CD4-positive, alpha-beta T cell treated with Interleukin-15 for 1 hour (primary cell): ENCODE results near the gene TSPAN3.

ENCODE experiments used
- DNase-seq: peaks from one replicate; pipeline ENCODE4 v3.0.0-alpha.2; 2020

Gene TSPAN3

GRCh38 chr15:77021803-77022381, 49.0 kb downstream of the TSPAN3 start:
- DNase-seq, result no peak

GRCh38 chr15:77021088-77021481, 49.8 kb downstream of the TSPAN3 start:
- DNase-seq, result no peak

DNA sequence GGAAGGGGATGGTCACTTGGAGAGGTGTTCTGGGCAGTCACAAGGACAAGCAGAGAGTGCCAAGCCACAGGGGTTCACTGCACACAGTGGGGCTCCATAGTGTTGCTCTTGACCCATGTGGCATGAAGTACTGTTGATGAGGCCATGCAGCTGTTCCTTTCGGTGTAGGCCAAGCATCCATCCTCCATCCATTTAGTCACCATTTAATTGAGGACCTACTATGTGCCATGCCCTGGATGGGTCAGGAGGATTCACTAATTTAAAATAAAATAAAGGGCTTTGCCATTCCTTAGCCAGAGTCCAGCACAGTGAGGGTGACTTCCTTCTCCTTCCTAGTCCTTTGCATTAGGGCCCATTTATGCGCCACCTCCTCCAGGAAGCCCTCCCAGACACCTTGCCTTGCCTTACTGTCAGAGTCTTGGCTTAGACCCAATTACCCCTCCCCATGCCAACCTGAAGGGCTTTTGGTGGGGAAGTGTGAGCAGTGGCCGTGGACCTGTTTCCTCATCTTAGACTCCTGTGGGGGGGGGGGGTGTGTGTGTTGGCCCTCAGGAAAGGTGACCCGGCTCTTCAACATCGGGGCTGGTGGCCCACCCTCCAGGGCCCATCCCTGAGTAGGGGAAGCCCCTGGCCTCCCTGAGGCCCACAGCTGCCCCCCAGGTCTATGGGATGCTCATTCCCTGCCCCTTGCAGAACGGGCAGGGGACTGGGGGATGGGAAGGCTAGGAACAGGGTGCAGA, 50.4 kb downstream of the TSPAN3 start:
- DNase-seq, result no peak

DNA sequence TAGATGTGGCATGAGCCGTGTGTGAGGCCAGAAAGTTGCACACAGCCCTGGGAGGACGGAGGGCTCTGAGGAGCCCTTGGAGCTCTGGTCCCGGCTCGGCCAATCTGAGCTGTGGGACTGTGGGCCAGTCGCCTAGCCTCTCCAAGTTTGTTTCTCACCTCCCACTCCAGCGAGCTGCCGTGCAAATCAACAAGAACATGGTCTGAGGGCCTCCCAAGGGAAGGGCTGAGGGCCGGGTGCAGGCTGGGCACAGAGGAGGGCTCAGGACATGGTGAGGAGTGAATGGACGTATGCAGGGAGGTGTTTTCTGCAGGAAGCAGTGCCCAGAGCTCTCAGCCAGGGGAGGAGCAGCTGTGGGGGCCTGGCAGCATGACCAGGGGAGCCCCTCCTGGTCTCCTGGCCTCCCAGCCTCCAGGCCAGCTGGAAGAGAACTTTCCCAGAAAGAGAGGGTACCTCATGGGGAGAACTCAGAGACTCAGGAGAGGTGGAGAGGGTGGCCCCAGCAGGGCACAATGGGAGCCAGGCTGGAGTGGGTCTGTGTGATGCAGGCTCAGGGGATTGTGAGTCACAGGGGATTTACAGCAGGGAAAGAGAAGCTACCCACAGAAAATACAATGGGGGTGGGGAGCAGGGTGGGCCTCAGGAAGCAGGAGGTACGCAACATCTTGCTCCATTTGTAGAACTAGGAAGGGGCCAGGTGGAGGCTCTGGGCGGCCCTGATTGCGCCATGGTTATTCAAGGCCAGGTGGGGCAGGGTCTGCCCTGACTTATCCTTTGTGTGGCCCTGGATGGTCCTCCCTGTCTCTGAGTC, 51.2 kb downstream of the TSPAN3 start:
- peak; percentile 10 for DNase-seq

DNA sequence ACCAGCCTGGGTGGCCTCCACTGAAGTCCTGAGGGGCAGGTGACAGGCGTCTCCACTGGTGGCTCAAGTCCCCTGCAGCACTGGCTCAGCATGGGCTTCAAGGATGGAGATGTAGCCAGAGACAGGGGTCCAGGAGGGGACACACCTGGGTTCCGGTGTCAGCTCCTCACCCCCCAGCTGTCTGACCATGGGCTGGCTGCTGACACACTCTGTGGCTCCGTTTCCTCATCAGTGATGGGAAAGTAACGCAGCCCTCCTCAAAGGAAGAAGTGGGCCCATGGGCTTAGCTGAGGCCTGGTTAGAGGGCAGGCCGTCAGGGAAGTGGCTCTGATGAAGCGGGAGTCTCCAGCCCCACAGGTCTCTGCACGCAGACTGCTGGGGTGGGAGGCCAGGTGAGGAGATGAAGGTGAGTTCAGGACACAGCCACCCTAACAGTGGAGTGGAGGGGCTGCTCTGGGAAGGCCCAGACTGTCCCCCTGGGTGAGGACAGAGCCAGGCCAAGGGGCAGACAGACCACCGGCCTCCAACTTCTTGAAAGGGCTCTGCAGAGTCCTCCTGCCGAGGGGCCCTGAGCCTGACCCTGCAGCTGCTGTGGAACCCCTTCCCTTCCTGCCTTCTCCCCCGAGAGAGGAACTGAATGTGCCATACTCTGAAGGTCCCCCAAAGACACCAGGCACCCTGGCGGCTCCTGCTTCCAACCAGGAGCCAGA, 52.0 kb downstream of the TSPAN3 start:
- DNase-seq, result no peak

- peak; percentile 9 for DNase-seq
Observed at GRCh38 chr15:77017761-77018720, 52.9 kb downstream of the TSPAN3 start.

DNA sequence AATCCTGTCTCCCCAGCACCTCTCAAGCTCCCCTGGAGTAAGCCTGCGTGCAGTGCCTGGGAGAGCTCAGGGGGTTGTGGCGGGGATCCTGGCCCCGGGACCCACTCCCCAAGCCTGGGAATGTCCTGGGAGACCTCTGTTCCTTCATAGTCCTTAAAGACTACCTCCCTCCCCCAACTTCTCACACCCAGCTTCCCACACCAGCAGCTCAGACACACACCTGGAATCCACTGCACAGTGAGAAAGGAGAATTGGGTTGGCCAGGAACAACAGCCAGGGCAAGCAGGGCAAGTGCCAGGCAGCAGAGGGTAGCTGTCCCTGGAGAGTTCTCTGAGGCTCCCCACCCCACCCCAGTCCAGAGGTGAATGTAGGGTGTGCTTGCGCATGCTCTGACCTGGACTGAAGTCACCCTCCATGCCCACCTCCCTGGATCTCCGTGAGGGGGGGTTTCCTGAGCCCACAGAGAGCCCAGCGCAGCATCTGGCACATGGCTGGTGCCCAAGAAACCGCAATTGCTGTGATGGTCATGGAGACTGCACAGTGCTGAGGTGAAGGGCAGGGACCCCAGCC, 53.7 kb downstream of the TSPAN3 start:
- peak; percentile 10 for DNase-seq

- DNase-seq, result peak; percentile 10
Observed at GRCh38 chr15:77016321-77016695, 54.6 kb downstream of the TSPAN3 start.

GRCh38 chr15:77015646-77016320, 55.1 kb downstream of the TSPAN3 start:
- DNase-seq, result peak; percentile 16

- peak; percentile 57 for DNase-seq
Observed at GRCh38 chr15:77014132-77015081, 56.5 kb downstream of the TSPAN3 start.

- peak; percentile 78 for DNase-seq
Observed at GRCh38 chr15:77013776-77014131, 57.2 kb downstream of the TSPAN3 start.

- DNase-seq, result peak; percentile 44
Observed at GRCh38 chr15:77012868-77013267, 58.0 kb downstream of the TSPAN3 start.

DNA sequence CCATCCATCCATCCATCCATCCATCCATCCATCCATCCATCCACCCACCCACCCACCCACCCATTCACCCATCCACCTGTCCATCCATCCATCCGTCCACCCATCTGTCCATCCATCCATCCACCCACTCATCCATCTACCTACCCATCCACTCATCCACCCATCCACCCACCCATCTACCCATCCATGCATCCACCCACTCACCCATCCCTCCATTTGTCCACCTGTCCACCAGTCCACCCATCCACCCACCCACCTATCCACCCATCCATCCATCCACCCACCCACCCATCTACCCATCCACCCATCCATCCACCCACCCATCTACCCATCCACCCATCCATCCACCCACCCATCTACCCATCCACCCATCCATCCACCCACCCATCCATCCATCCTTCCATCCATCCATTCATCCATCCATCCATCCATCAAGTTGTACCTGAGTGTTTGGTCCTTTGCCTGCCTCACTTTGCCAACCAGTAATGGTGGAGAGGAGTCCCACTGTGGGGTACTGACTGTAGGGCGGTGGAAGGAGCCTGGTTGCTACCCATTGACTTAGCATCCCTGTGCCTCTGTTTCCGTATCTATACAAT, 58.7 kb downstream of the TSPAN3 start:
- DNase-seq, result no peak

DNA sequence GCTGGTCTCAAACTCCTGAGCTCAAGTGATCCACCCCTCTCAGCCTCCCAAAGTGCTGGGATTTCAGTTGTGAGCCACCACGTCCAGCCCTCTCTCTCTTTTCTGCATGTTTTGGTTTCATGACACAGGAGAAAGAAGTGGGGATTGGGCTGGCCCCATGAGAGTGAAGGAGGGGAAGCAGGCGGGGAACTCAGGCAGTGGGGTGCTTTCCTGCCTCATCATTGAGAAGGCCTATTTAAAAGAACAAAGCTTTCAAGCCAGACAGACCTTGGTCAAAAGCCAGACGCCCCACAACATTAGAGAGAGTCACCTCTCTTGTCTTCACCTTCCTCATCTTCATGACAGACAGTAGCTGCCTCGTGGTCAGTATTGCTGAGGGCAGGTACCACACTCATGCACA, 60.1 kb downstream of the TSPAN3 start:
- DNase-seq, result no peak

GRCh38 chr15:77010312-77010686, 60.6 kb downstream of the TSPAN3 start:
- no peak for DNase-seq

DNA sequence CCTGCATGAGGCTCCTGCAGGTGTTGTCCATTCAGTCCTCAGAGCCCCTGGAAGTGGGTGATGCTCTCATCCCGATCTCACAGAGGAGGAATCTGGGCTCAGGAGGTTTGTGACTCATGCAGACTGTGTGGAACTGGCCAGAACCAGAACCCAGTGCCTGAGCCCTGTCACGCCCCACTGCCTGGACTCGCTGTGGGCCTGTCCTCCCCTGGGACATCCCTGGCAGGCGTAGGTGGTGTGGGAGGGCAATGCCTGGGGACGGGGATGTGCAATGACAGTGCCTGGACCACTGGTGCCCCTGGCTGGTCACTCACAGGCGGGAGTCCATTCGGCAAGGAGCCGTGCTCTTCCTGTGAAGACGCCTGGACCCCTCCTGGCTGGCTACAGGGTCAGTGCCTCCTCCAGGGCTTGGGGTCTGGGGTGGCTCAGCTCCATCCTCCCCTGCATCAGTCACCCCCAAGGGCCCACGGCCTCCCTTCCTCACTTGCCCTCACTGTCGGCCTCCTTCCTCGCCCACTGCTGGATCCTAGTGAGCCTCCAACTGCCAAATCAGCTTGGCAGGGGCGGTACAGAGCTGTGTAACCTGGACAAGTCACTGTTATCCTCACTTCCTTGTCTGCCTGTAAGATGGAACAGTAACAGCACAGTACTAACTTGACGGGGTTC, 61.1 kb downstream of the TSPAN3 start:
- DNase-seq, result no peak

DNA sequence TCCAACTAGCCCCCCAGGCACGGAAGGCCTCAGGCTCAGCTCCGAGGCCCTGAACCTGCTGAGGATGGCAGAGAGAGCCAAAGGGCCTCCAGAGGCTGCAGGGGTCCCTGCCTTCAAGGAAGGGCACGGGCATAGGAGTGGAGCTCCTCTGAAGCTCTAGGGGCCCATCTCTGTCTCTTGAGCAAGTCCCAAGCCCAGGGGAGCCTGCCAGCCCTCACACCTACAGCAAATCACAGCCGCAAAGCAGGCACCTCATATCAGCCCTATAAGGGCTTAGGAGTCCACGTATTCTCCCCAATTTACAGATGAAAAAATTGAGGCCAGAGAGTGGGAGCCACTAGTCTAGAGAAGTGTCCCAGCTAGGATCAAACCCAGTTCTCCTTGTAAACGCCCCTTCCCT, 61.7 kb downstream of the TSPAN3 start:
- DNase-seq, result no peak

DNA sequence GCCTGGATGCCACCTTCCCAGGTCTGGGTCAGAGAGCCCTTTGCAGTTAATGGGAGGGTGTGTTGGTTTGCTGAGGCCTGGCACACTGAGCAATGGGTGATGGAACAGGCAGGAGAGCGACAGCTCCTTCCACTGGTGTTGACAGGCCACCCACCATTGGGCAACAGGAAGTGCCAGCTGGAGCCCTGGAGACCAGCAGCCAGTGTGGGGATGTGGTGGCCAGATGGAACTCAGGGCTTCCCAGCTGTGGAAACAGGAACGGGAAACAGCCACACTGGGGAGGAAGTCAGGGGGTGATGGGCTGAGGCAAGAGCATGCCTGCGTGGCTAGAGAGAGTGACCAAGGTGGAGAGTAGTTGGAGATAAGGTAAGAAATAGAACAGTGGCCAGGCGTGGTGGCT, 66.7 kb downstream of the TSPAN3 start:
- peak; percentile 64 for DNase-seq
